GM18517 (cell line): ENCODE results near the gene CCDC183.
"Not testable (repeated sequence)": the region's sequence is repeated elsewhere in the genome, so short reads cannot be mapped to it uniquely, and the experiment has no call there.

Experiments
- ATAC-seq: cut with Tn5 transposase; IDR thresholded peaks from one replicate; pipeline ENCODE4 v1.9.1; 2021; ENCODE audit warnings: mild to moderate bottlenecking, moderate library complexity; ENCODE audit not compliant: unreplicated experiment

Gene CCDC183

DNA sequence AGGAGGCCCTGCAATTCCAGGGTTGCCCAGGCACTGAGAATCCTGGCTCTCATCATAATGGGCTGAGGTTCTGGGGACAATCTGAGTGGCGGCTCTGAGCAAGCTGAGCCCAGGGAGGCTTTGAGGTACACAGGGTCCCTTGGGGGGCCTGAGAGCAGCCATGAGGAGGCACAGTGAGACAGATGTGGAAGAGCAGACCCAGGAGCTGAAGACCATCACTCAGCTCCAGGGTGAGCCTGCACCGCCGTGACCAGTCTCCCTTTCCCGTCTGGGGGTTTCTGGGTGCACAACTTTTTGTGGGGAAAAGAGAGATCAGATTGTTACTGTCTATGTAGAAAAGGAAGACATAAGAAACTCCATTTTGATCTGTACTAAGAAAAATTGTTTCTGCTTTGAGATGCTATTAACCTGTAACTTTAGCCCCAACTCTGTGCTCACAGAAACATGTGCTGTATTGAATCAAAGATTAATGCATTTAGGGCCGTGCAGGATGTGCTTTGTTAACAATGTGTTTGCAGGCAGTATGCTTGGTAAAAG is at the start of gene CCDC183:
CCDC183 (plus strand) TSS at position 101 of the 537 bp plus-strand sequence; CDS start at position 161, 60 bp downstream.
- ATAC-seq, result no peak

GRCh38 chr9:136746621-136747020 is 49.5 kb upstream of the CCDC183 start:
- ATAC-seq, result no peak

- ATAC-seq, result no peak
Measured at GRCh38 chr9:136747161-136748060, 48.7 kb upstream of the CCDC183 start.

DNA sequence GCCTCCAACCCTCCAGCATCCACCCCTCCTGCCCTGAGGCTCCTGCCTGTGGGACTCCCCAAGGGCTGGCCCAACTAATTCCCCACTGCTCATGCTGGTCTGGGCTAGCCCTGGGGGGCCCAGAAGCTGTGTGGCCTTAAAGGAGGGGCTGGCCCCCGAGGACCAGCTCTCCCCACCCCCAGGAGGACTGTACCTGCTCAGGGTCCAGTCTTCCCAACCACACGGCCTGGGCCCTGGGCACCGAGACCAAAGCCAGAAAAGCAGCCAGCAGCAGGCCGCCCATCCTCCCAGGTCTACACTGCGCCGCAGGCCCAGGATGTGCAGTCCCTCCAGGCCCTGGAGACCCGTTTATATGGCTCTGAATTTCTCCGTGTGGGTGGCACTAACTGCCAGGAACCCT is 47.9 kb upstream of the CCDC183 start, which contains the start of gene LCN6:
LCN6 (minus strand) TSS at position 325 of the 400 bp plus-strand sequence; CDS start at position 283, 42 bp downstream.
- ATAC-seq, result no peak

DNA sequence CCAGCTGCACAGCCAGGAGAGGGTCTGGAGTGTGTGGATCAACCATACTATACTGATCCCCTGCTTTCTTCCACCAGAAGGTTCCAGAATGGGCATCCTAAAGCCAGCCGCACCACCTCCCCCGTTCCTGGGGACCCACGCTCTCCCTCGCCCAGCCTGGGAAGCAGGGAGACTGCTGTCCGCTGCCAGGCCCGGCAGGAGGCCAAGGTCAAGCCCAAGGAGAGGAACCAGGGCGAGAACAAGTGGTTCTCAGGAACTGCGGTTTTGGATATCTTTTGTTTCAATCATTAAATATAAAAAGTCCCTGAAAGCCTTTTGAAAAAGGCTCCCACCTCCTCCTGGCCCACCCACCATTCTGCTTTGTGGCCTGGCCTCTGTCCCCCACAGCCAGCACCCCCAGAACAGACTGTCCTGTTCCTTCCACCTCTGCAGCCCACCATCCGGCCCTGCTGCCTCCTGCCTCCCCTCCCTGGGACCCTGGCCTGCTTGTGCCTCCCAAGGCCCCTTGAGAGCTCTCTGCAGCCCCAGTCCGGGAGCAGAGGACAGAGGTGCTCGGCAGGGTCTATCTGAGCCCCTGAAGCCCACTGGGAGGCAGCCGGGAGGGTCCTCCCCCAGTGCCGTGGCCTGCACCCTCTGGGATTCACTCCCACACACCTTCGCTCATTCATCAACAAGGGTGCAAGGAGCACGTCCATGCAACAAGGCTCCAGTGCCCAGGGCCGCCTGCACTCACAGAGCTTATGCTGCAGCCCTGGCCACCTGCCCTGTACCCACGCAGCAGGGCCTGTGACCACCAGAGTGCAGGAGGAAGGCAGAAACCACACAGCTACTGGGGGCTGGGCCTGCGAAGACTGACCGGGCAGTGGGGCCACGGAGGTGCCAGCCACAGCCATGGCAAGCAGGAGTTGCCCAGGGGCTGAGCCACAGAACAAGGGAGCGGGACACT is 47.2 kb upstream of the CCDC183 start:
- ATAC-seq, result no peak

DNA sequence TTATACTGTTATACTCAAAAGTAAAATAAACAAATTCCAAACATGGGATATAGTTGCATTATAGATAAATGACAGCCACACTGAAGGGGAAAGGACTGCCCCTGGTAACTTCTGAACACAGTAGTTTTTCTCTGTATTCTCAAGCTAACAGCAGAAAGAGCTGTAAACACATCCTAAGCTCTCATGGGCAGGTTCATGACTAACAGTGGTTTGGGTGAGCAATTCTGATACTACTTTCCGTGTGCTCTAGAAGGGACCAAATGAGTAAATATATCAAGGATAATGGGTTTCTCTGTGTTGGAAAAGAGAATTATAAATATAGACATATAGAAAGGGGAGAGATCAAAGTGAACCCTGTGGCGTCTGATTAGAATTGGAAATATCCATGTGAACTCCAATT is 45.6 kb upstream of the CCDC183 start:
- no peak for ATAC-seq

- ATAC-seq, result no peak
Measured at GRCh38 chr9:136751244-136751643, 44.9 kb upstream of the CCDC183 start.

DNA sequence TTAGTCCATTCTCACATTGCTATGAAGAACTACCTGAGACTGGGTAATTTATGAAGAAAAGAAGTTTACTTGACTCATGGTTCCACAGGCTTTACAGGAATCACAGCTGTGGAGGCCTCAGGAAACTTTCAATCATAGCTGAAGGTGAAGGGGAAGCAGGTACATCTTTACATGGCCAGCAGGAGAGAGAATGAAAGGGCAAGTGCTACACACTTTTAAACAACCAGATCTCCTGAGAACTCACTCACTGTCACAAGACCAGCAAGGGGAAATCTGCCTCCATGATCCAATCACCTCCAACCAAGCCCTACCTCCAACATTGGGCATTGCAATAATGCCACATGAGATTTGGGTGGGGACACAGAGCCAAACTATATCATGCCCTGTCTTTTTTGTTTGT is 44.3 kb upstream of the CCDC183 start:
- no peak for ATAC-seq

- ATAC-seq, result no peak
Measured at GRCh38 chr9:136753371-136754058, 42.6 kb upstream of the CCDC183 start.

DNA sequence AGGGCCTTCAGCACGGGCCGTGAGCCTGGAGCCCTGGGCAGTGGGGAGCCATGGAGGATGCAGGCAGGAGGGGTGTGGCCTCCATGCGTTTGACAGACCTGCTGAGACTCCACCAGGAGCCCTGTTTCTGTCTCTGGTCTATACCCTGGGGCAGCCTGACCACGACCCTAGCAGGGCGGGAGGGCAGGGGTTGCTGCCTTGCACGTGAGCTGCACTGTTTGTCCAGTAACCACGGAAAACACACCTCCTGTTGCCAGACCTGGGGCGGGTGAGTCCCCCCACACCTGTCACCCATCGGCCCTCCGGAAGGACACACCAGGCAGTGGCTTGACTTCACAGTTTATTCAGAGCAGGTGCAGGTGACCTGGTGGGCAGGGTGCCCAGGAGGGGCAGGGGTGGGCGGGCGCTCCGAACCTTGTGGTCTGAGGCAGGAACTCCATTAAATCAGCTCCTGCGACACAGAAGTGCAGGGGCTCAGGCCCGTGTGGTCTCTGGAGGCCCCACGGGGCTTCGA is 42.0 kb upstream of the CCDC183 start:
- no peak for ATAC-seq

DNA sequence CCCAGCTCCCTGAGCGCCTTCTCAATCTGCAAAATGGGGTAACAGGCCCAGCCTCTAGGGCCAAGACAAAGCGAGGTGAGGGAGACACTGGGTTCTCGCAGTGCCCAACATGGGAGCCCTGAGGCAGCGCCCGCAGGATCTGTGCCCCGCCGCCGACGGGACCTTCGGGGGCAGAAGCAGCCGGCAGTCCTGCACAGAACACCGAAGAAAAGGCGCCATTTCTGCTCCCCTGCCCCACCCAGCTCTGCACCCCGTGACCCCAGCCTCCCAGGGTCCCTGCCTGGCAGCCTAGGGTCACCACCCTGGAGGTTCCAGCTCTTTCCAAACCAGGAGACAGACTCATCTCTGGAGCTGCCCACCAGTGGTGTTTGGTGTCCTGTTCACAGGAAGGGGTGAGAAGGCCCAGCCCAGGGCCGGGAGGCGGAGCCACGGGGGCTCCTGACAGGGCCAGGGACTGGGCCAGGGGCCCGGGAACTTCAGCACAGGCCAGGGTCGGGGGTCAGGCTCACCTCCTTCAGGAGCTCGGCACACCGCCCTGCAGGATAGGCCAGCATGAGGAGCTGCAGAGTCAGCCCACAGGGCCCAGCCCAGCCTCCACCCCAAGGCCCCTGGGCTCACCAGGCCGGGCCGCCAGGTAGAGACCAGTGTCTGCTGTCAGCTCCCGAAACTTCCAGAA is 41.4 kb upstream of the CCDC183 start:
- no peak for ATAC-seq

GRCh38 chr9:136755302-136756133 is 40.6 kb upstream of the CCDC183 start:
- not testable (repeated sequence) for ATAC-seq

- ATAC-seq, result no peak
Measured at GRCh38 chr9:136756134-136756438, 40.1 kb upstream of the CCDC183 start.

DNA sequence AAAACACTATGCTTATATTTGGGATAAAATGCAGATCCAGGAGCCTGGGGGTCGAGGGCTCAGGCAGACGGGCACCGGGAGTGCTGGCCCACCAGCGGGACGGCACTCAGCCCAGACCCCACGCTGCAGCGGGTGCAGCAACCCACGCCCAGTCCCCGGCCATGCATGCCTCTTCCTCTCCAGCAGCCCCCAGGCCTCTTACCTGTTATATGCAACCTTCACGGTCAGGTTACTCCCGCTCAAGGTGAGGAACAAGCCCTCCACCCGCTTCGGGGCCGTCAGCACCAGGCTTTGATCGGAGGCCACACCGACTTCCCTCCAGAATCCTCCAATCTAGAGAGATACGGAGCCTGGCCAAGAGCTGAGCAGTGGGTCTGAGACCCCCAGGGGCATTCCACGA is 39.3 kb upstream of the CCDC183 start:
- ATAC-seq, result no peak

DNA sequence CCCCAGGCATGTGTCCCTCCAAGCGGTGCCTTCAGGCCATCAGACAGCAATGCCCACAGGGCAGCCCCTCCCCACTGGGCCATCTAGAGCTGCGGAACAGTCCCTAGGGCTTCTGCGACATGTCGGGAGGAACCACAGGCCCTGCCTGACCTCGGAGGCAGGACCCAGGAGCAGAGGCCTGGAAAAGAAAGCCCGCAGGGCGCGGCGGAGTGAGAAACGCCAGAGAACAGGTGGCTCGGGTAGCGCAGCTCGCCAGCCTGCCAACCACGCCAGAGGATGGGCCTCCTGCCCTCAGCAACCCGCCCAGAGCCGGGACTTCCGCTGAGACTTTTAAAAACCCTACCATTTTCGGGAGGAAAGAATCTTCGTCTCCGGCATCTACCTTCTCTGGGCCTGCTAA is 38.8 kb upstream of the CCDC183 start:
- no peak for ATAC-seq

DNA sequence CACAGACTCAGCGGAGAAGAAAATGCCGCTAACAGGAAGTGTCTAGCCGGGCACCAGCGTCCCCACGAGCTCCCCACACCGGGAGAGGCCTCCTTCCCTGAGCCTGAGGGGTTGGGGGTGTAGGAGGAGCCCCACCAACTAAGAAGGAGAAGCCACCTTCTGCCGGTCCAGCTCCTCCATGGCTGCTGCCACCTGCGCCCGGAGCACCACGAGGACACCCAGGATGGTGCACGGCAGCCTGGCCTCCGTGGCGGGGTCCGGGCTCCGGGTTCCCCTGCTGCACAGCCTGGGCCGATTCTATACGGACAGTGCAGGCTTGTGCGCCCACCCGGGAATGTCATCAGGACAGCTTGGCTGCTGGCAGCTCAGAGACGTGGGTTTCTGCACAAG is 38.4 kb upstream of the CCDC183 start:
- ATAC-seq, result no peak

- ATAC-seq, result no peak
Measured at GRCh38 chr9:136759001-136759400, 37.1 kb upstream of the CCDC183 start.

GRCh38 chr9:136759436-136760325 is 36.5 kb upstream of the CCDC183 start:
- no peak for ATAC-seq
